GM23338 (cell line): ENCODE measurements around the gene ARFGEF2. TPM values are rescaled to one million over a fixed set of nuclear protein-coding genes. Genes with fewer than 3 reads are reported as not detected.

Experiments
- ATAC-seq: fragments of 200-7000 bp; cut with Tn5 transposase; 3 replicates; pipeline ENCODE4 v1.9.1; 2020
- DNase-seq: peaks from one replicate; pipeline ENCODE4 v3.0.0-alpha.2; 2015; ENCODE audit warnings: low spot score
- H2AFZ ChIP-seq: fragments of 200-600 bp; sonication (generic); 2 replicates; pipeline ENCODE4 v1.8.0; 2016; ENCODE audit warnings: antibody characterized with exemption, mild to moderate bottlenecking, moderate library complexity
- H3F3A ChIP-seq: fragments of 200-600 bp; sonication (generic); replicated peaks from 2 replicates; pipeline ENCODE4 v1.8.0; 2017; ENCODE audit warnings: antibody characterized with exemption, mixed run types, low read depth
- H3K27ac ChIP-seq: fragments of 200-600 bp; sonication (generic); 2 replicates; pipeline ENCODE4 v1.6.1; 2016; ENCODE audit warnings: low read depth
- H3K27me3 ChIP-seq: fragments of 200-600 bp; sonication (generic); 2 replicates; pipeline ENCODE4 v1.8.0; 2016; ENCODE audit warnings: mild to moderate bottlenecking, mixed run types, moderate library complexity; ENCODE audit not compliant: insufficient read depth
- H3K36me3 ChIP-seq: fragments of 200-600 bp; sonication (generic); 2 replicates; pipeline ENCODE4 v1.8.0; 2016; ENCODE audit warnings: mild to moderate bottlenecking; ENCODE audit not compliant: insufficient read depth
- H3K4me1 ChIP-seq: fragments of 200-600 bp; sonication (generic); 2 replicates; pipeline ENCODE4 v1.8.0; 2016; ENCODE audit warnings: mild to moderate bottlenecking, moderate library complexity; ENCODE audit not compliant: insufficient read depth
- H3K4me2 ChIP-seq: fragments of 200-600 bp; sonication (generic); 2 replicates; pipeline ENCODE4 v1.7.1; 2017; ENCODE audit warnings: mixed run types
- H3K4me3 ChIP-seq: fragments of 200-600 bp; sonication (generic); 2 replicates; pipeline ENCODE4 v1.6.1; 2016; ENCODE audit warnings: mixed run types
- H3K79me2 ChIP-seq: fragments of 200-600 bp; sonication (generic); replicated peaks from 2 replicates; pipeline ENCODE4 v1.8.0; 2017; ENCODE audit warnings: mild to moderate bottlenecking; ENCODE audit not compliant: insufficient read depth
- H3K9me2 ChIP-seq: fragments of 200-600 bp; sonication (generic); 2 replicates; pipeline ENCODE4 v1.8.0; 2017; ENCODE audit not compliant: insufficient read depth
- H4K20me1 ChIP-seq: fragments of 200-600 bp; sonication (generic); replicated peaks from 2 replicates; pipeline ENCODE4 v1.8.0; 2017; ENCODE audit warnings: mild to moderate bottlenecking; ENCODE audit not compliant: insufficient read depth
- H3K27ac Mint-ChIP-seq: 2 replicates; pipeline ENCODE4 v1.8.0; 2020; ENCODE audit warnings: inconsistent platforms, mild to moderate bottlenecking, moderate library complexity, mixed read lengths
- H3K27me3 Mint-ChIP-seq: 3 replicates; pipeline ENCODE4 v1.8.0; 2022; ENCODE audit warnings: low read depth, mild to moderate bottlenecking, moderate library complexity, mixed read lengths, inconsistent platforms; ENCODE audit not compliant: insufficient read depth, poor library complexity
- H3K36me3 Mint-ChIP-seq: 3 replicates; pipeline ENCODE4 v1.8.0; 2021; ENCODE audit warnings: low read depth, mild to moderate bottlenecking, inconsistent platforms, moderate library complexity, mixed read lengths
- H3K4me1 Mint-ChIP-seq: 3 replicates; pipeline ENCODE4 v1.8.0; 2020; ENCODE audit warnings: mild to moderate bottlenecking, inconsistent platforms, mixed read lengths
- H3K4me3 Mint-ChIP-seq: 3 replicates; pipeline ENCODE4 v1.8.0; 2021; ENCODE audit warnings: moderate library complexity, mild to moderate bottlenecking, inconsistent platforms, mixed read lengths
- H3K9me3 Mint-ChIP-seq: 3 replicates; pipeline ENCODE4 v1.8.0; 2020; ENCODE audit warnings: moderate library complexity, mild to moderate bottlenecking, inconsistent platforms, mixed read lengths
- CREB1 ChIP-seq: fragments of 250-450 bp; sonication (Bioruptor Pico); IDR thresholded peaks from 2 replicates; pipeline ENCODE4 v1.5.0; 2020; ENCODE audit warnings: low read depth, mild to moderate bottlenecking, moderate library complexity
- JUNB ChIP-seq: IDR thresholded peaks from one replicate; pipeline ENCODE4 v1.6.1; 2016; ENCODE audit warnings: antibody characterized with exemption; ENCODE audit not compliant: unreplicated experiment
- NANOG ChIP-seq: IDR thresholded peaks from 2 replicates; pipeline ENCODE4 v1.6.1; 2016; ENCODE audit warnings: antibody characterized with exemption, borderline replicate concordance
- STAT1 ChIP-seq: IDR thresholded peaks from one replicate; pipeline ENCODE4 v1.6.1; 2016; ENCODE audit warnings: antibody characterized with exemption; ENCODE audit not compliant: unreplicated experiment
- ZNF331 ChIP-seq: fragments of 250-450 bp; sonication (Bioruptor Pico); IDR thresholded peaks from 2 replicates; pipeline ENCODE4 v1.5.0; 2020; ENCODE audit warnings: low read depth, mild to moderate bottlenecking, moderate library complexity
- ZNF462 ChIP-seq: fragments of 250-450 bp; sonication (Bioruptor Pico); IDR thresholded peaks from 2 replicates; pipeline ENCODE4 v1.5.0; 2020; ENCODE audit warnings: mild to moderate bottlenecking, moderate library complexity
- polyA plus RNA-seq: library from polyadenylated mRNA; unstranded; fragments of >200 nt; fragmentation: Nextera tagmentation; extraction: Ambion mirVana; gene quantifications from 2 replicates; pipeline ENCODE4 v1.2.1, GENCODE V29; 2016
- total RNA-seq: library from RNA; depleted of rRNA; stranded (reverse); fragments of >200 nt; shearing (Covaris generic); gene quantifications from 2 replicates; pipeline ENCODE4 v1.2.3, GENCODE V29; 2014
- TF ChIP-seq, protein P1 (sequence below), 2 experiments: fragments of 200-600 bp in 1 of 2; sonication (generic) in 1 of 2; conservative IDR thresholded peaks; 2 replicates each; pipeline versions ENCODE4 v1.5.1 to v1.6.1; 2016 to 2017; ENCODE audit warnings: antibody characterized with exemption in 2 of 2, low read depth in 2 of 2, mild to moderate bottlenecking in 2 of 2, moderate library complexity in 1 of 2
- TF ChIP-seq, protein P2 (sequence below): IDR thresholded peaks from 2 replicates; pipeline ENCODE4 v1.6.1; 2016; ENCODE audit warnings: antibody characterized with exemption

ARFGEF2 gene
- total and polyA plus RNA-seq, 2 experiments from 2014 or later: 7.2 to 25.5 TPM

DNA sequence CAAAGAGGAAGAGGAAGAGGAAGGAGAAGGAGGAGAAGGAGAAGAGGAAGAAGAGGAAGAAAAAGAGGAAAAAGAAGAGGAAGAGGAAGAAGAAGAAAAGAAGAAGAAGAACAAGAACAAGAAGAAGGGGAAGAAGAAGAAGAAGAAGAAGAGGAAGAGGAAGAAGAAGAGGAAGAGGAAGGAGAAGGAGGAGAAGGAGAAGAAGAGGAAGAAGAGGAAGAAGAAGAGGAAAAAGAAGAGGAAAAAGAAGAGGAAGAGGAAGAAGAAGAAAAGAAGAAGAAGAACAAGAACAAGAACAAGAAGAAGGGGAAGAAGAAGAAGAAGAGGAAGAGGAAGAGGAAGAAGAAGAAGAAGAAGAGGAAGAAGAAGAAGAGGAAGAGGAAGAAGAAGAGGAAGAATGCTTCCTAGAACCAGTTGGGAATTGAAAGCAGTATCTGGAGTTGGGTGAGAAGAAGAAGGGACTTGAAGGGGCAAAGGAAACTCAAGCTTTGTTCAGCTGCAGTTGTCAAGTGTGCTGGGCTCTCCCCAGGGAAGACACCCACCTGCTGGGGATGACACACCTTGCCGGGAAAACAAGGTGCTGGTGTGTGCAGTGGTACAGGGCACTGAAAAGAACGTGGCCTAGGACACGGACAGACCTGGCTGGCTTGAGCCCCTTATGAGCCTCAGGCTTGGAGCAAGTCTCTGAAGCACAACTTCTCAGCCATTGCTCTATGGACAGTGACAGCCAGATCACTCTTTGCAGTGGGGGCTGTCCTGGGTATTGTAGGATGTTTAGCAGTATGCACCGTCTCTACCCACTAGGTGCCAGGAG lies 30.1 kb upstream of the ARFGEF2 start:
- no peak for ATAC-seq
- no peak for TF ChIP-seq CREB1 (CRISPR knock-in tag)
- TF ChIP-seq, protein P1, sequence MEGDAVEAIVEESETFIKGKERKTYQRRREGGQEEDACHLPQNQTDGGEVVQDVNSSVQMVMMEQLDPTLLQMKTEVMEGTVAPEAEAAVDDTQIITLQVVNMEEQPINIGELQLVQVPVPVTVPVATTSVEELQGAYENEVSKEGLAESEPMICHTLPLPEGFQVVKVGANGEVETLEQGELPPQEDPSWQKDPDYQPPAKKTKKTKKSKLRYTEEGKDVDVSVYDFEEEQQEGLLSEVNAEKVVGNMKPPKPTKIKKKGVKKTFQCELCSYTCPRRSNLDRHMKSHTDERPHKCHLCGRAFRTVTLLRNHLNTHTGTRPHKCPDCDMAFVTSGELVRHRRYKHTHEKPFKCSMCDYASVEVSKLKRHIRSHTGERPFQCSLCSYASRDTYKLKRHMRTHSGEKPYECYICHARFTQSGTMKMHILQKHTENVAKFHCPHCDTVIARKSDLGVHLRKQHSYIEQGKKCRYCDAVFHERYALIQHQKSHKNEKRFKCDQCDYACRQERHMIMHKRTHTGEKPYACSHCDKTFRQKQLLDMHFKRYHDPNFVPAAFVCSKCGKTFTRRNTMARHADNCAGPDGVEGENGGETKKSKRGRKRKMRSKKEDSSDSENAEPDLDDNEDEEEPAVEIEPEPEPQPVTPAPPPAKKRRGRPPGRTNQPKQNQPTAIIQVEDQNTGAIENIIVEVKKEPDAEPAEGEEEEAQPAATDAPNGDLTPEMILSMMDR (conservative IDR thresholded peaks at IDR 0.05; ENCODE audit: low read depth in 2 of 2): no peak
- no peak for TF ChIP-seq ZNF331 (CRISPR knock-in tag)
- Histone ChIP-seq H3K27ac (no peak overlapping the region), H3K4me2 (no peak overlapping the region), H3K79me2 (no peaks in the 10 kb centered on the region), H3K9me2 (no peaks in the 10 kb centered on the region), H2AFZ (no peak overlapping the region), H3K27me3 (no peaks in the 10 kb centered on the region), H3K4me1 (no peaks in the 10 kb centered on the region), H3K4me3 (no peak overlapping the region), H4K20me1 (no peaks in the 10 kb centered on the region), H3F3A (no peaks in the 10 kb centered on the region), H3K36me3 (no peaks in the 10 kb centered on the region)
- H3K4me3 Mint-ChIP-seq: no peak overlapping the region; the same call in 2 of the 3 replicates
- no peaks in the 10 kb centered on the region for H3K36me3 Mint-ChIP-seq
- H3K27ac Mint-ChIP-seq: no peak overlapping the region
- no peak for DNase-seq
- H3K4me1 Mint-ChIP-seq: no peaks in the 10 kb centered on the region; the same call in 2 of the 3 replicates
- no peaks in the 10 kb centered on the region; the same call in 2 of the 3 replicates for H3K9me3 Mint-ChIP-seq
- no peaks in the 10 kb centered on the region for H3K27me3 Mint-ChIP-seq

DNA sequence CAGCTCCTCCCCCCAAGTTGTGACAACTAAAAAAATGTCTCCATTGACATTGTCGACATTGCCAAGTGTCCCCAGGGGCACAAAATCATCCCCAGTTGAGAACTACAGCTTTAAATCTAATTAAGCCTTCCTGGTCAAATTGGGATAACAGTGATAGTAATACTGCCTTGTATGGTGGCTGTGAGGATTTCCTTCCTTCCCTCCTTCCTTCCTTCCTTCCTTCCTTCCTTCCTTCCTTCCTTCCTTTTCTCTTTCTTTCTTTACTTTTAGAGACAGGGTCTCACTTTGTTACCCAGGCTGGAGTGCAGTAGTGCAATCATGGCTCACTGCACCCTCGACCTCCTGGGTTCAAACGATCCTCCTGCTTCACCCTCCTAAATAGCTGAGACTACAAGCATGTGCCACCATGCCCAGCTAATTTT lies 29.5 kb upstream of the ARFGEF2 start:
- Mint-ChIP-seq H3K36me3 (no peaks in the 10 kb centered on the region), H3K4me3 (no peak overlapping the region), H3K27ac (no peak overlapping the region), H3K4me1 (no peaks in the 10 kb centered on the region; the same call in 2 of the 3 replicates), H3K27me3 (no peaks in the 10 kb centered on the region), H3K9me3 (no peaks in the 10 kb centered on the region; the same call in 2 of the 3 replicates)
- H3K79me2 ChIP-seq: no peaks in the 10 kb centered on the region
- no peak for ATAC-seq
- H3K4me2 ChIP-seq: no peak overlapping the region
- H3K36me3 ChIP-seq: no peaks in the 10 kb centered on the region
- no peak for DNase-seq
- H3K27ac ChIP-seq: no peak overlapping the region
- H3K27me3 ChIP-seq: no peaks in the 10 kb centered on the region
- no peak overlapping the region for H3K4me3 ChIP-seq
- H2AFZ ChIP-seq: no peak overlapping the region
- H3K4me1 ChIP-seq: no peaks in the 10 kb centered on the region
- H3F3A ChIP-seq: no peaks in the 10 kb centered on the region
- H3K9me2 ChIP-seq: no peaks in the 10 kb centered on the region
- no peaks in the 10 kb centered on the region for H4K20me1 ChIP-seq
- TF ChIP-seq STAT1 (no peak), JUNB (no peak), NANOG (no peak), ZNF462 (no peak)
- TF ChIP-seq, protein P2, sequence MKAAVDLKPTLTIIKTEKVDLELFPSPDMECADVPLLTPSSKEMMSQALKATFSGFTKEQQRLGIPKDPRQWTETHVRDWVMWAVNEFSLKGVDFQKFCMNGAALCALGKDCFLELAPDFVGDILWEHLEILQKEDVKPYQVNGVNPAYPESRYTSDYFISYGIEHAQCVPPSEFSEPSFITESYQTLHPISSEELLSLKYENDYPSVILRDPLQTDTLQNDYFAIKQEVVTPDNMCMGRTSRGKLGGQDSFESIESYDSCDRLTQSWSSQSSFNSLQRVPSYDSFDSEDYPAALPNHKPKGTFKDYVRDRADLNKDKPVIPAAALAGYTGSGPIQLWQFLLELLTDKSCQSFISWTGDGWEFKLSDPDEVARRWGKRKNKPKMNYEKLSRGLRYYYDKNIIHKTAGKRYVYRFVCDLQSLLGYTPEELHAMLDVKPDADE: no peak
